Measurements from ENCODE around the gene TUBB3.

Gene TUBB3

DNA sequence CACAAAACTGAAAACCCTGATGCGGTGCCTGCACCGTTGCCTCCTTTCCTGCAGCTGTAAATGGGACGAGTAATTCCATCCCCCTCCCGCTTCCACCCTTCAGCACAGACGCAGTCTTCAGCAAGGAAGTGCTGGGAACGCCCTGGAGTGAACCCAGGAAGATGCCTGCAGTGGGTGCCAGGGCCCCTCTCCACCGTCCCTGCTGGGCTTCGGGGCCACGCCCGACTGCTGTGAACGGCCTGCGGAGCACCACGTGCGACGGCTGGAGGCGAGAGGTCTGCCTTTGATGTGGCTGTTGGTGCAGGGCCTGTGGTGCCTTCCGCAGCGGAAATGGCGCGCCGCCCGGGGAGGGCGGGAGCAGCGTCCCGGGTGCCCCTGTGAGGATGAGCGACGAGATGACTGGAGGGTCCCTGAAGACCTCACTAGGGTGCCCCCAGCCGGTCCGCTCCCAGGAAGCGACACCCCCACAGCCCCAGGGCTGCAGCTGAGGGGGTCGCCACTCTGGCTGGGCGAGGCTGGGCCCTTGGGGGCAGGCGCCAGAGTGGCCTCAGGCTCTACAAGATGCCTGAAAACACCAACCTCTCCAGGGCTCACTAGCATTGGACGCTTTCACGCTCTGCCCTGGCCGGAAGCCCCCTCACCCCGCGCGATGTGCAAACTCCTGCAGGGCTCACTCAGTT, 5.2 kb upstream of the TUBB3 start:
- peak; percentile 13 for ATAC-seq

DNA sequence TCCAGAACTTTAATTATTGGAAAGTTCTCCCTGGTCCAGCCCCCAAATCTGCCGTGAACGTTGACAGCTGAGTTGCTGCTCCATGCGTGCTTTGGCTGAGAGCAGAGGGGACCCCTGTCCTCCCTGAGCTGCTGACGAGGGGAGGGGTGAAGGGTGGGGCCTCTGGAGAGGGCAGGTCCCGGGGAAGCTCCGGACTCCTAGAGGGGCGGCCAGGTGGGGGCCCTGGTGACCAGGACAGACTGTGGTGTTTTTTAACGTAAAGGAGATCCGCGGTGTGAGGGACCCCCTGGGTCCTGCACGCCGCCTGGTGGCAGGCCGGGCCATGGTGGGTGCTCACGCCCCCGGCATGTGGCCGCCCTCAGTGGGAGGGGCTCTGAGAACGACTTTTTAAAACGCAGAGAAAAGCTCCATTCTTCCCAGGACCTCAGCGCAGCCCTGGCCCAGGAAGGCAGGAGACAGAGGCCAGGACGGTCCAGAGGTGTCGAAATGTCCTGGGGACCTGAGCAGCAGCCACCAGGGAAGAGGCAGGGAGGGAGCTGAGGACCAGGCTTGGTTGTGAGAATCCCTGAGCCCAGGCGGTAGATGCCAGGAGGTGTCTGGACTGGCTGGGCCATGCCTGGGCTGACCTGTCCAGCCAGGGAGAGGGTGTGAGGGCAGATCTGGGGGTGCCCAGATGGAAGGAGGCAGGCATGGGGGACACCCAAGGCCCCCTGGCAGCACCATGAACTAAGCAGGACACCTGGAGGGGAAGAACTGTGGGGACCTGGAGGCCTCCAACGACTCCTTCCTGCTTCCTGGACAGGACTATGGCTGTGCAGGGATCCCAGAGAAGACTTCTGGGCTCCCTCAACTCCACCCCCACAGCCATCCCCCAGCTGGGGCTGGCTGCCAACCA, 4.4 kb upstream of the TUBB3 start, which contains the start of gene MC1R:
Gene MC1R, plus strand, starts transcription at position 410 of the 895 bp plus-strand sequence. Its CDS starts 397 bp downstream, at position 807.
- ATAC-seq: peak; percentile 1
- no peak for TF ChIP-seq BACH2 (CRISPR knock-in tag; IDR thresholded peaks at IDR 0.05; ENCODE audit: borderline replicate concordance)
- TF ChIP-seq ARNTL (CRISPR knock-in tag; IDR thresholded peaks at IDR 0.05; ENCODE audit: borderline replicate concordance, low read depth): no peak
- no peak for TF ChIP-seq OSR1 (CRISPR knock-in tag; IDR thresholded peaks at IDR 0.05)
- no peak for TF ChIP-seq ZC3H10 (CRISPR knock-in tag; IDR thresholded peaks at IDR 0.05)
- TF ChIP-seq, protein P1, sequence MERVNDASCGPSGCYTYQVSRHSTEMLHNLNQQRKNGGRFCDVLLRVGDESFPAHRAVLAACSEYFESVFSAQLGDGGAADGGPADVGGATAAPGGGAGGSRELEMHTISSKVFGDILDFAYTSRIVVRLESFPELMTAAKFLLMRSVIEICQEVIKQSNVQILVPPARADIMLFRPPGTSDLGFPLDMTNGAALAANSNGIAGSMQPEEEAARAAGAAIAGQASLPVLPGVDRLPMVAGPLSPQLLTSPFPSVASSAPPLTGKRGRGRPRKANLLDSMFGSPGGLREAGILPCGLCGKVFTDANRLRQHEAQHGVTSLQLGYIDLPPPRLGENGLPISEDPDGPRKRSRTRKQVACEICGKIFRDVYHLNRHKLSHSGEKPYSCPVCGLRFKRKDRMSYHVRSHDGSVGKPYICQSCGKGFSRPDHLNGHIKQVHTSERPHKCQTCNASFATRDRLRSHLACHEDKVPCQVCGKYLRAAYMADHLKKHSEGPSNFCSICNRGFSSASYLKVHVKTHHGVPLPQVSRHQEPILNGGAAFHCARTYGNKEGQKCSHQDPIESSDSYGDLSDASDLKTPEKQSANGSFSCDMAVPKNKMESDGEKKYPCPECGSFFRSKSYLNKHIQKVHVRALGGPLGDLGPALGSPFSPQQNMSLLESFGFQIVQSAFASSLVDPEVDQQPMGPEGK (CRISPR knock-in tag; IDR thresholded peaks at IDR 0.05; ENCODE audit: borderline replicate concordance): no peak
- TF ChIP-seq, protein P2, sequence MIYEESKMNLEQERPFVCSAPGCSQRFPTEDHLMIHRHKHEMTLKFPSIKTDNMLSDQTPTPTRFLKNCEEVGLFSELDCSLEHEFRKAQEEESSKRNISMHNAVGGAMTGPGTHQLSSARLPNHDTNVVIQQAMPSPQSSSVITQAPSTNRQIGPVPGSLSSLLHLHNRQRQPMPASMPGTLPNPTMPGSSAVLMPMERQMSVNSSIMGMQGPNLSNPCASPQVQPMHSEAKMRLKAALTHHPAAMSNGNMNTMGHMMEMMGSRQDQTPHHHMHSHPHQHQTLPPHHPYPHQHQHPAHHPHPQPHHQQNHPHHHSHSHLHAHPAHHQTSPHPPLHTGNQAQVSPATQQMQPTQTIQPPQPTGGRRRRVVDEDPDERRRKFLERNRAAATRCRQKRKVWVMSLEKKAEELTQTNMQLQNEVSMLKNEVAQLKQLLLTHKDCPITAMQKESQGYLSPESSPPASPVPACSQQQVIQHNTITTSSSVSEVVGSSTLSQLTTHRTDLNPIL (CRISPR knock-in tag; IDR thresholded peaks at IDR 0.05; ENCODE audit: low read depth): no peak
- no peak for TF ChIP-seq ZNF565 (CRISPR knock-in tag; conservative IDR thresholded peaks at IDR 0.05; ENCODE audit: low read depth)
- TF ChIP-seq POU6F1 (CRISPR knock-in tag; IDR thresholded peaks at IDR 0.05; ENCODE audit: borderline replicate concordance, low read depth): no peak
- TF ChIP-seq ESRRG (CRISPR knock-in tag; IDR thresholded peaks at IDR 0.05): no peak
- no peak for TF ChIP-seq ISL1 (CRISPR knock-in tag; IDR thresholded peaks at IDR 0.05)
- TF ChIP-seq TCF4 (CRISPR knock-in tag; IDR thresholded peaks at IDR 0.05; ENCODE audit: borderline replicate concordance): no peak

More for the DNA sequence above, 5.2 kb upstream of the TUBB3 start:
- TF ChIP-seq ZFP3 (CRISPR knock-in tag; IDR thresholded peaks at IDR 0.05) (peak; percentile 40; the same call in 1 of the 2 replicates), PPARA (CRISPR knock-in tag; IDR thresholded peaks at IDR 0.05; ENCODE audit: borderline replicate concordance) (no peak)

GRCh38 chr16:89919535-89920406, 3.4 kb upstream of the TUBB3 start:
- TF ChIP-seq ISL1 (CRISPR knock-in tag; IDR thresholded peaks at IDR 0.05): no peak
- no peak for TF ChIP-seq ZNF565 (CRISPR knock-in tag; conservative IDR thresholded peaks at IDR 0.05; ENCODE audit: low read depth)
- TF ChIP-seq SNAI2 (CRISPR knock-in tag; IDR thresholded peaks at IDR 0.05): no peak
- no peak for TF ChIP-seq TSHZ2 (CRISPR knock-in tag; IDR thresholded peaks at IDR 0.05)
- TF ChIP-seq OSR1 (CRISPR knock-in tag; IDR thresholded peaks at IDR 0.05): no peak
- TF ChIP-seq ESRRG (CRISPR knock-in tag; IDR thresholded peaks at IDR 0.05): no peak
- TF ChIP-seq ZFP3 (CRISPR knock-in tag; IDR thresholded peaks at IDR 0.05): no peak
- no peak for TF ChIP-seq ZFP30 (CRISPR knock-in tag; IDR thresholded peaks at IDR 0.05)
- no peak for TF ChIP-seq GLIS3 (CRISPR knock-in tag; IDR thresholded peaks at IDR 0.05)
- TF ChIP-seq POU6F1 (CRISPR knock-in tag; IDR thresholded peaks at IDR 0.05; ENCODE audit: borderline replicate concordance, low read depth): no peak
- no peak for TF ChIP-seq RARB (CRISPR knock-in tag; IDR thresholded peaks at IDR 0.05)
- TF ChIP-seq TCF4 (CRISPR knock-in tag; IDR thresholded peaks at IDR 0.05; ENCODE audit: borderline replicate concordance): no peak
- no peak for TF ChIP-seq ARNTL (CRISPR knock-in tag; IDR thresholded peaks at IDR 0.05; ENCODE audit: borderline replicate concordance, low read depth)
- no peak for ATAC-seq
